Caco-2 (cell line): ENCODE results near the gene UGT1A3. TPM values are rescaled to one million over a fixed set of nuclear protein-coding genes. Genes with fewer than 3 reads are reported as not detected.

Source experiments
- BruUV-seq: library from RNA; stranded (reverse); fragments of 400-500 nt; replicated peaks from 2 replicates; lab custom pipeline; 2021; lab: Mats Ljungman, UMichigan
- CTCF ChIA-PET: fragments of 300-600 bp; sonication (Branson Sonifier 250); formaldehyde crosslinking; loops from one replicate; lab custom pipeline; 2022; ENCODE audit warnings: antibody characterized with exemption; lab: Charles Lee
- POLR2A ChIA-PET: fragments of 300-600 bp; sonication (Branson Sonifier 250); formaldehyde crosslinking; loops from one replicate; lab custom pipeline; 2022; ENCODE audit warnings: antibody characterized with exemption; lab: Charles Lee
- DNase-seq, 2 experiments: peaks; one replicate each; pipeline versions ENCODE4 v3.0.0 to v3.0.0-alpha.2; 2020 to 2022
- H3K27me3 ChIP-seq: replicated peaks from 2 replicates; pipeline ENCODE4 v1.6.0; 2011; ENCODE audit warnings: low read length; ENCODE audit not compliant: control insufficient read depth, insufficient read depth
- H3K36me3 ChIP-seq: 2 replicates; pipeline ENCODE4 v1.5.1; 2011; ENCODE audit warnings: low read length; ENCODE audit not compliant: control insufficient read depth, insufficient read depth
- H3K4me1 ChIP-seq: fragments of 250-450 bp; sonication (Bioruptor Pico); 2 replicates; pipeline ENCODE4 v1.5.1; 2020; ENCODE audit warnings: mild to moderate bottlenecking
- H3K4me3 ChIP-seq: 2 replicates; pipeline ENCODE4 v1.5.1; 2011; ENCODE audit warnings: low read depth, mild to moderate bottlenecking, control low read depth, low read length
- H3K9me3 ChIP-seq: fragments of 250-450 bp; sonication (Bioruptor Pico); 2 replicates; pipeline ENCODE4 v1.5.1; 2020; ENCODE audit warnings: mild to moderate bottlenecking, moderate library complexity
- H3K27ac Mint-ChIP-seq: one replicate; pipeline ENCODE4 v1.8.0; 2022; ENCODE audit warnings: mixed read lengths; ENCODE audit not compliant: unreplicated experiment
- H3K27me3 Mint-ChIP-seq: one replicate; pipeline ENCODE4 v1.8.0; 2022; ENCODE audit warnings: mixed read lengths; ENCODE audit not compliant: insufficient read depth, unreplicated experiment
- H3K36me3 Mint-ChIP-seq: one replicate; pipeline ENCODE4 v1.8.0; 2022; ENCODE audit warnings: mild to moderate bottlenecking, mixed read lengths; ENCODE audit not compliant: insufficient read depth, unreplicated experiment
- H3K4me1 Mint-ChIP-seq: one replicate; pipeline ENCODE4 v1.8.0; 2022; ENCODE audit warnings: low read depth, mixed read lengths; ENCODE audit not compliant: unreplicated experiment
- H3K4me3 Mint-ChIP-seq: one replicate; pipeline ENCODE4 v1.8.0; 2022; ENCODE audit warnings: mild to moderate bottlenecking, moderate library complexity, mixed read lengths; ENCODE audit not compliant: unreplicated experiment
- H3K9me3 Mint-ChIP-seq: one replicate; pipeline ENCODE4 v1.8.0; 2022; ENCODE audit warnings: mixed read lengths; ENCODE audit not compliant: unreplicated experiment
- intact Hi-C: fragments of 100-400 bp; cut with micrococcal nuclease; formaldehyde crosslinking; loops from one replicate; pipeline ENCODE4 v1.10.0; 2022; ENCODE audit not compliant: unreplicated experiment
- total RNA-seq: library from RNA; stranded (reverse); gene quantifications from 2 replicates; pipeline ENCODE4 v1.2.3, GENCODE V29; 2022
- TF ChIP-seq, protein P1 (sequence below), 2 experiments: fragments of 200-600 bp in 1 of 2; IDR thresholded peaks; 1 replicate in 1 of 2; 2 replicates in 1 of 2; pipeline versions ENCODE4 v1.5.1 to v1.8.0; 2011 to 2022; ENCODE audit warnings: antibody characterized with exemption in 1 of 2, control low read depth in 1 of 2, inconsistent platforms in 1 of 2, low read depth in 1 of 2, low read length in 1 of 2, mild to moderate bottlenecking in 1 of 2, moderate library complexity in 1 of 2; ENCODE audit not compliant: insufficient read depth in 1 of 2, severe bottlenecking in 1 of 2, unreplicated experiment in 1 of 2

The UGT1A3 gene
- total RNA-seq, 1 experiment from 2014 or later, result 0.64 TPM

- intact Hi-C loops, result no loop called here
- H3K27me3 Mint-ChIP-seq, result no peaks in the 10 kb centered on the region
- Histone ChIP-seq H3K27me3 (no peaks in the 10 kb centered on the region), H3K9me3 (no peaks in the 10 kb centered on the region), H3K4me3 (no peak within 1 kb of the TSS), H3K36me3 (no peaks in the 10 kb centered on the region), H3K4me1 (no peaks in the 10 kb centered on the region)
- no peak within 1 kb of the TSS for H3K4me3 Mint-ChIP-seq
- H3K27ac Mint-ChIP-seq, result no peak within 1 kb of the TSS
- no peaks in the 10 kb centered on the region for H3K4me1 Mint-ChIP-seq
- CTCF ChIA-PET, result no interaction called here
- H3K36me3 Mint-ChIP-seq, result no peaks in the 10 kb centered on the region
- no peaks in the 10 kb centered on the region for H3K9me3 Mint-ChIP-seq
- BruUV-seq, result no TSS peak
- no peak for DNase-seq
- TF ChIP-seq, protein P1, sequence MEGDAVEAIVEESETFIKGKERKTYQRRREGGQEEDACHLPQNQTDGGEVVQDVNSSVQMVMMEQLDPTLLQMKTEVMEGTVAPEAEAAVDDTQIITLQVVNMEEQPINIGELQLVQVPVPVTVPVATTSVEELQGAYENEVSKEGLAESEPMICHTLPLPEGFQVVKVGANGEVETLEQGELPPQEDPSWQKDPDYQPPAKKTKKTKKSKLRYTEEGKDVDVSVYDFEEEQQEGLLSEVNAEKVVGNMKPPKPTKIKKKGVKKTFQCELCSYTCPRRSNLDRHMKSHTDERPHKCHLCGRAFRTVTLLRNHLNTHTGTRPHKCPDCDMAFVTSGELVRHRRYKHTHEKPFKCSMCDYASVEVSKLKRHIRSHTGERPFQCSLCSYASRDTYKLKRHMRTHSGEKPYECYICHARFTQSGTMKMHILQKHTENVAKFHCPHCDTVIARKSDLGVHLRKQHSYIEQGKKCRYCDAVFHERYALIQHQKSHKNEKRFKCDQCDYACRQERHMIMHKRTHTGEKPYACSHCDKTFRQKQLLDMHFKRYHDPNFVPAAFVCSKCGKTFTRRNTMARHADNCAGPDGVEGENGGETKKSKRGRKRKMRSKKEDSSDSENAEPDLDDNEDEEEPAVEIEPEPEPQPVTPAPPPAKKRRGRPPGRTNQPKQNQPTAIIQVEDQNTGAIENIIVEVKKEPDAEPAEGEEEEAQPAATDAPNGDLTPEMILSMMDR (IDR thresholded peaks at IDR 0.05; ENCODE audit: insufficient read depth in 1 of 2, low read depth in 1 of 2, low read length in 1 of 2, severe bottlenecking in 1 of 2, unreplicated experiment in 1 of 2), result no peak
- POLR2A ChIA-PET, result no interaction called here
These were observed 47.2 kb upstream of the UGT1A3 start, which contains the start of gene UGT1A7 for GRCh38 chr2:233681521-233682099. UGT1A7 (plus strand) TSS chr2:233681901; CDS start chr2:233681938, 37 bp downstream.

DNA sequence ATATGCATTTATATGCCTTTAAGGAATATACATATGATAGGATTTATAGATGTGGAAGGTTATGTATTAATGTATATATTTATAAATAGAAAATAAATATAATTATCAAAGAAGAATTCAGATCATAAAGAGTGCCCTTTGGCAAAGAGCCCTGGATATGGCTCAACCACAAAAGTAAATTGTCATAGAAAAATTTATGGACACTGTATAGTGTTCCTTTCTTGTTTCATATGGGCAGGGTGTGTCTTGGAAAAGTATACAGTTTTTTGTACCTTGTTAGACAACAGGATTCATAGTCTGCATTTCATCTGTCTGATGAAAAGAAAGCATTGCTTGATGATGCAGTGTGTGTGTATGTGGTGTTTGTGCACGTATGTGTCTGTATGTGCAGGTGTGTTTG lies 44.2 kb upstream of the UGT1A3 start:
- Mint-ChIP-seq H3K4me1 (no peaks in the 10 kb centered on the region), H3K27me3 (no peaks in the 10 kb centered on the region), H3K36me3 (no peaks in the 10 kb centered on the region), H3K27ac (no peak overlapping the region), H3K9me3 (no peaks in the 10 kb centered on the region), H3K4me3 (no peak overlapping the region)
- TF ChIP-seq, protein P1 (IDR thresholded peaks at IDR 0.05; ENCODE audit: insufficient read depth in 1 of 2, low read depth in 1 of 2, low read length in 1 of 2, severe bottlenecking in 1 of 2, unreplicated experiment in 1 of 2), result no peak
- POLR2A ChIA-PET, result no interaction called here
- no peak for DNase-seq
- CTCF ChIA-PET, result no interaction called here
- H3K27me3 ChIP-seq, result no peaks in the 10 kb centered on the region
- intact Hi-C loops, result loop anchor here (1.0 kb wide), 1 partner anchor 9 kb away; no protein-coding TSS in a partner anchor
- BruUV-seq, result no TSS peak
- peaks cover 7% of the 10 kb centered on the region; the same call in 1 of the 2 replicates for H3K4me1 ChIP-seq
- H3K4me3 ChIP-seq, result no peak overlapping the region
- H3K9me3 ChIP-seq, result no peaks in the 10 kb centered on the region
- no peaks in the 10 kb centered on the region for H3K36me3 ChIP-seq

- no TSS peak for BruUV-seq
- Histone ChIP-seq H3K4me1 (peaks cover 7% of the 10 kb centered on the region; the same call in 1 of the 2 replicates), H3K36me3 (no peaks in the 10 kb centered on the region), H3K9me3 (no peaks in the 10 kb centered on the region), H3K4me3 (no peak overlapping the region), H3K27me3 (no peaks in the 10 kb centered on the region)
- intact Hi-C loops, result no loop called here
- Mint-ChIP-seq H3K27ac (no peak overlapping the region), H3K9me3 (no peaks in the 10 kb centered on the region), H3K4me1 (no peaks in the 10 kb centered on the region), H3K27me3 (no peaks in the 10 kb centered on the region), H3K4me3 (no peak overlapping the region), H3K36me3 (no peaks in the 10 kb centered on the region)
- CTCF ChIA-PET, result no interaction called here
- TF ChIP-seq, protein P1 (IDR thresholded peaks at IDR 0.05; ENCODE audit: insufficient read depth in 1 of 2, low read depth in 1 of 2, low read length in 1 of 2, severe bottlenecking in 1 of 2, unreplicated experiment in 1 of 2), result no peak
- DNase-seq, result no peak
- POLR2A ChIA-PET, result no interaction called here
These were observed 41.9 kb upstream of the UGT1A3 start for GRCh38 chr2:233686928-233687327.
